KMS-11 (cell line): ENCODE measurements around the gene BTBD9.

Experiments used
- H2AFZ ChIP-seq: fragments of 200-600 bp; sonication (generic); 2 replicates; pipeline ENCODE4 v1.6.1; 2016; ENCODE audit warnings: antibody characterized with exemption, mixed run types, low read depth
- H3K27ac ChIP-seq: fragments of 200-600 bp; sonication (generic); 2 replicates; pipeline ENCODE4 v1.6.1; 2016; ENCODE audit warnings: mild to moderate bottlenecking, mixed run types
- H3K27me3 ChIP-seq: fragments of 200-600 bp; sonication (generic); 2 replicates; pipeline ENCODE4 v1.6.1; 2017; ENCODE audit warnings: mild to moderate bottlenecking, low read depth, mixed run types, moderate library complexity; ENCODE audit not compliant: insufficient read depth
- H3K36me3 ChIP-seq: fragments of 200-600 bp; sonication (generic); 2 replicates; pipeline ENCODE4 v1.6.1; 2017; ENCODE audit warnings: mild to moderate bottlenecking, mixed run types; ENCODE audit not compliant: insufficient read depth
- H3K4me1 ChIP-seq: fragments of 200-600 bp; sonication (generic); 2 replicates; pipeline ENCODE4 v1.6.1; 2016; ENCODE audit warnings: mild to moderate bottlenecking, low read depth, mixed run types; ENCODE audit not compliant: poor library complexity, severe bottlenecking
- H3K4me2 ChIP-seq: fragments of 200-600 bp; sonication (generic); 2 replicates; pipeline ENCODE4 v1.7.0; 2016; ENCODE audit warnings: mild to moderate bottlenecking, mixed run types
- H3K4me3 ChIP-seq: fragments of 200-600 bp; sonication (generic); IDR thresholded peaks from 2 replicates; pipeline ENCODE4 v1.6.1; 2017; ENCODE audit warnings: low read depth, low read length, mixed read lengths; ENCODE audit not compliant: insufficient read depth
- H3K79me2 ChIP-seq: fragments of 200-600 bp; sonication (generic); 2 replicates; pipeline ENCODE4 v1.6.1; 2016; ENCODE audit warnings: low read depth, mixed run types; ENCODE audit not compliant: insufficient read depth
- H3K9ac ChIP-seq: fragments of 200-600 bp; sonication (generic); 2 replicates; pipeline ENCODE4 v1.6.1; 2016; ENCODE audit warnings: mild to moderate bottlenecking, mixed run types
- H4K20me1 ChIP-seq: fragments of 200-600 bp; sonication (generic); 2 replicates; pipeline ENCODE4 v1.6.1; 2016; ENCODE audit warnings: mild to moderate bottlenecking, mixed run types; ENCODE audit not compliant: insufficient read depth
- CTCF ChIP-seq: fragments of 200-600 bp; sonication (generic); conservative IDR thresholded peaks from 2 replicates; pipeline ENCODE4 v1.6.1; 2017; ENCODE audit warnings: low read depth, mild to moderate bottlenecking, antibody characterized with exemption, low read length, moderate library complexity, mixed read lengths

Gene BTBD9

GRCh38 chr6:38583523-38583922, 56.2 kb downstream of the BTBD9 start:
- Histone ChIP-seq H2AFZ (no peak overlapping the region), H3K36me3 (no peaks in the 10 kb centered on the region), H3K4me3 (no peak overlapping the region), H3K4me1 (no peaks in the 10 kb centered on the region), H3K27ac (no peak overlapping the region), H3K79me2 (no peaks in the 10 kb centered on the region), H3K4me2 (no peak overlapping the region), H3K9ac (no peak overlapping the region), H3K27me3 (no peaks in the 10 kb centered on the region), H4K20me1 (no peaks in the 10 kb centered on the region)
- no peak for TF ChIP-seq CTCF

DNA sequence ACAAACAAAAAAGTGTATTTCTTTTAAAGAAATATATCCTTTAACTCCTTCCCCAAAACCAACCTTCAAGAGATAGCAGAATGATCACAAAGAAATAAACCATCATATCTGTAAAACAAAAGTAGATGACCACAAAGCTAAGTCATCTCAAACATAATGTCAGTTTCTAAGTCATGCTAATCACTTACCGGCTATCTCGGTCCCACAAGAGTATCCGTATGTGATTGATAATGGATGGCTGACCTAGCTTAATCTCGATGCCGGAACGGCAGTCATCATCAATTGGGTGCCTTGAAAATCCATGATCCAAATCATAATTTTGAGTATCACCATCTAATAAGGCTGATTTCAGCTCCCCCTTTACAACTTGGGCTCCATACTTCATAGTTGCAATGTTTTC, 59.7 kb downstream of the BTBD9 start:
- H3K9ac ChIP-seq: no peak overlapping the region
- H3K4me3 ChIP-seq: no peak overlapping the region
- no peak overlapping the region for H3K4me2 ChIP-seq
- no peak overlapping the region for H2AFZ ChIP-seq
- no peaks in the 10 kb centered on the region for H4K20me1 ChIP-seq
- TF ChIP-seq CTCF: no peak
- no peaks in the 10 kb centered on the region for H3K4me1 ChIP-seq
- H3K27me3 ChIP-seq: no peaks in the 10 kb centered on the region
- no peaks in the 10 kb centered on the region for H3K79me2 ChIP-seq
- no peak overlapping the region for H3K27ac ChIP-seq
- H3K36me3 ChIP-seq: no peaks in the 10 kb centered on the region

- H3K4me1 ChIP-seq: no peaks in the 10 kb centered on the region
- no peak overlapping the region for H3K4me2 ChIP-seq
- H3K27ac ChIP-seq: no peak overlapping the region
- no peak overlapping the region for H2AFZ ChIP-seq
- no peaks in the 10 kb centered on the region for H3K36me3 ChIP-seq
- no peaks in the 10 kb centered on the region for H4K20me1 ChIP-seq
- TF ChIP-seq CTCF: no peak
- no peaks in the 10 kb centered on the region for H3K27me3 ChIP-seq
- H3K9ac ChIP-seq: no peak overlapping the region
- H3K4me3 ChIP-seq: no peak overlapping the region
- no peaks in the 10 kb centered on the region for H3K79me2 ChIP-seq
Observed at GRCh38 chr6:38579010-38579628, 60.6 kb downstream of the BTBD9 start.

DNA sequence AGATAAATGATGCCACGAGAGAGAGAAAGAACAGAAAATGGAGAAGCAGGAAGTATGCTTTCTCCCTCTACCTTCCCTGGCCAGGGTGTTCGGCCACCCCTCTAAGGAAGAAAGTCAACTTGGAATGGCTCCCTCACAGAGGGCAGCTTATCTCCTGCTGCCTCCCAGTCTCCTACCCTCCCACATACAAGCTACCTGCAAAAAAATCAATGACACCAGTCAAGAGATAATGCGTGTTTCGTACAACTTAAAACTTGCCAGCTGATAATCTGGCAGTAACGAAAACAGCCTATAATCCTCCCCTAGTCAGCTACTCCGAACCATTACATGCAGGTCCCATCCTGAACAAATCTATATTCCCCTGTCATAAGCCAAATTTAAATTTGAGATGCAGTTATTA, 61.7 kb downstream of the BTBD9 start:
- Histone ChIP-seq H3K27me3 (no peaks in the 10 kb centered on the region), H3K4me2 (no peak overlapping the region), H3K9ac (no peak overlapping the region), H4K20me1 (no peaks in the 10 kb centered on the region), H3K4me3 (no peak overlapping the region), H3K36me3 (no peaks in the 10 kb centered on the region), H2AFZ (no peak overlapping the region), H3K4me1 (no peaks in the 10 kb centered on the region), H3K79me2 (no peaks in the 10 kb centered on the region), H3K27ac (no peak overlapping the region)
- TF ChIP-seq CTCF: no peak
